Smooth muscle cell of the umbilical artery (primary cell): Measurements from ENCODE around the gene SPOP. TPM values are rescaled to one million over a fixed set of nuclear protein-coding genes. Genes with fewer than 3 reads are reported as not detected.

Experiments
- total RNA-seq: library from RNA; depleted of rRNA; stranded (reverse); fragments of >200 nt; gene quantifications from 2 replicates; pipeline ENCODE4 v1.2.3, GENCODE V29; 2014

SPOP gene
- 62.5 and 63.0 TPM in 2 replicates for total RNA-seq

DNA sequence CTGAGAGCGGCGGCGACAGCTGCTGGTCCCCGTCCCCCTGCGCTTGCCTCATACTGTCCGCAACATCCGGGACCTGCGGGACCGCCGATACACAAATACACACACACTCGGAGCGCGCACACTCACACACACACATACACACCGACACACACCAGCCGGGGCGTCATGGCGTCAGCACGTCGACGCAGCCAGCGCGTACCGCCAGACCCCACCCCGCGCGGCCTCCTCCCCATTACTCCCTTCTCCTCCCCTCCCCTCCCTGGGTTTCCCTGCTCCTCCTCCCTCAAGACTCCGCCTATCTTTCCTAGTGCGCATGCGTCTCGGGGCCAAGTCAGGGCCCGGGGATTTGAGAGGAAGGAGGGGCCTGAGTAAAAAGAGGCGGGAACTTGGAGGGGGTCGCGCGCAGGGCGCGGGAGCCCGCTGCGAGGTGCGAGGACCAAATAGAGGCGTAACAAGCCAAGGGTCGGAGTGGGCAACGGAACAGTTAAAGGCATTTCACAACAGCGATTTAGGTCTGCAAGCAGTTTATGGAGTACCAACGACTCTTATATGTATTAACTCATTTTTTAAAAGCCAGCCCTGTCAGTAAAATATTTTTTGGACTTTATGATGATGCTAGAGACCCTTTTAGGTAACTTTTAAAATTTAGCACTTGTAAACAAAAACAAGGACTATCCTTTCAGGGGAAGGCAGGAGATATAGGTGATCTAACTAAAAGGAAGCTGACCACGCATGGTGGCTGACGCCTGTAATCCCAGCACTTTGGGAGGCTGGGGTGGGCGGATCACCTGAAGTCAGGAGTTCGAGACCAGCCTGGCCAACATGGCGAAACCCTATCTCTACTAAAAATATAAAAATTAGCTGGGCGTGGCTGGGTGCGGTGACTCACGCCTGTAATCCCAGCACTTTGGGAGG is at the start of gene SPOP:
SPOP (minus strand) TSS at position 165 of the 915 bp plus-strand sequence. CDS start 55,287 bp downstream, outside the sequence.

GRCh38 chr17:49707608-49708514 is 30.0 kb upstream of the SPOP start, which contains the start of gene SLC35B1:
TSS of gene SLC35B1 (minus strand) at chr17:49707964. CDS start at chr17:49707833, 131 bp downstream.

GRCh38 chr17:49575679-49576087 is 102.2 kb downstream of the SPOP start, which contains the start of gene NXPH3:
TSS of gene NXPH3 (plus strand) at chr17:49575871. CDS start at chr17:49576220, 349 bp downstream.

Other genes with a start within 250 kb of the SPOP start
- under 0.01 and 0.28 TPM in 2 replicates for gene NGFR, start 182.8 kb downstream of the SPOP start, total RNA-seq
- not detected in 2 replicates for gene NXPH3, start 102.2 kb downstream of the SPOP start, total RNA-seq
- 39.1 and 60.9 TPM in 2 replicates for gene SLC35B1, start 29.9 kb upstream of the SPOP start, total RNA-seq
- gene FAM117A, start 86.0 kb upstream of the SPOP start, total RNA-seq: 3.9 and 4.0 TPM in 2 replicates
- 19.9 and 37.0 TPM in 2 replicates for gene KAT7, start 110.6 kb upstream of the SPOP start, total RNA-seq
- gene TAC4, start 170.0 kb upstream of the SPOP start, total RNA-seq: not detected in 2 replicates